Heart right ventricle (tissue), 16 donors: ENCODE measurements around the gene EFR3B. TPM values are rescaled to one million over a fixed set of nuclear protein-coding genes. Genes with fewer than 3 reads are reported as not detected.

Experiments used
- ATAC-seq, 8 donors: fragments of 200-7000 bp; cut with Tn5 transposase; one replicate each; pipeline ENCODE4 v1.9.1; 2020; ENCODE audit warnings: mild to moderate bottlenecking in 8 of 8, moderate library complexity in 8 of 8, moderate number of reproducible peaks in 1 of 8
- DNase-seq, 2 donors: peaks; one replicate each; pipeline ENCODE4 v3.0.0-alpha.2; 2020
- H3K27ac ChIP-seq, 10 donors: fragments of 200-600 bp; sonication (generic) in 2 of 10; one replicate each; pipeline versions ENCODE4 v1.5.0 to v1.8.0; 2020 to 2022; ENCODE audit warnings: mild to moderate bottlenecking in 3 of 10
- H3K27me3 ChIP-seq, 7 donors: fragments of 200-600 bp; one replicate each; pipeline ENCODE4 v1.8.0; 2021 to 2022; ENCODE audit warnings: mild to moderate bottlenecking in 2 of 7
- H3K36me3 ChIP-seq, 9 donors: fragments of 200-600 bp; sonication (generic) in 1 of 9; one replicate each; pipeline versions ENCODE4 v1.5.0 to v1.8.0; 2020 to 2022; ENCODE audit warnings: mild to moderate bottlenecking in 2 of 9
- H3K4me1 ChIP-seq, 9 donors: fragments of 200-600 bp; sonication (generic) in 1 of 9; one replicate each; pipeline versions ENCODE4 v1.5.0 to v1.8.0; 2020 to 2022; ENCODE audit warnings: mild to moderate bottlenecking in 4 of 9
- H3K4me3 ChIP-seq, 10 donors: fragments of 200-600 bp; sonication (generic) in 2 of 10; one replicate each; pipeline versions ENCODE4 v1.5.0 to v1.8.0; 2020 to 2022; ENCODE audit warnings: mild to moderate bottlenecking in 7 of 10, moderate library complexity in 2 of 10
- H3K9me3 ChIP-seq, 11 donors: fragments of 200-600 bp in 10 of 11; sonication (generic) in 2 of 11; one replicate each; pipeline versions ENCODE4 v1.5.0 to v1.8.0; 2013 to 2022; ENCODE audit warnings: mild to moderate bottlenecking in 2 of 11, control low read depth in 1 of 11, moderate library complexity in 1 of 11
- WGBS, 2 donors: extraction: QIAGEN DNeasy Blood & Tissue Kit; methylation state at CpG; one replicate each; pipeline ENCODE4 v1.1.7; 2013; ENCODE audit warnings: inconsistent platforms in 1 of 2; 5-methylcytosine and 5-hydroxymethylcytosine counted together
- intact Hi-C, 10 donors: fragments of 100-400 bp; cut with DNase I; formaldehyde crosslinking; loops; one replicate each; pipeline versions ENCODE4 v1.11.1 to v1.14.2; 2022
- polyA plus RNA-seq, 2 donors: library from polyadenylated mRNA; stranded (reverse); fragments of 200-250 nt; gene quantifications; one replicate each; pipeline ENCODE4 v1.2.3, GENCODE V29; 2013
- total RNA-seq, 10 donors: library from RNA; stranded (reverse); fragmentation: NEBNext Ultra II Directional in 3 of 10; extraction: Animal tissue kit (Norgen Biotek cat#: 25700) in 3 of 10; gene quantifications; one replicate each; pipeline versions ENCODE4 v1.2.1 to v1.2.4, GENCODE V29; 2021 to 2023
- TF ChIP-seq, protein P1 (sequence below), 9 donors: fragments of 200-600 bp; sonication (generic) in 2 of 9; IDR thresholded peaks; one replicate each; pipeline versions ENCODE4 v1.5.0 to v1.8.0; 2021 to 2022; ENCODE audit warnings: antibody characterized with exemption in 9 of 9, mild to moderate bottlenecking in 5 of 9, moderate library complexity in 1 of 9
- donor health status: Arrhythmogenic right ventricular cardiomyopathy.
- donor health status: ischemic (EF 13 %, LVEDD 7.1; RV severe dilation, severe dysfunction).
- donor health status: healthy with polysubstance abuse.
- donor health status: DM: no; HTN: yes; CAD: no.
- donor health status: DM: no; HTN: no; CAD: no.
- donor health status: ischemic (EF 25% LVEDD 6.9; RV normal size, moderate dysfunction).
- donor health status: ischemic (EF 25% LVEDD 5.7; RV mildly dilated, moderate dysfunction).
- donor health status: healthy.
- donor health status: DM: yes; HTN: yes; CAD: no.
- donor health status: Ischemic cardiomyopathy.
- donor health status: ischemic (EF 35%, LVEDD 5.7; RV mildly dilated, moderate dysfunction).
- donor health status: nonischemic (EF 11% LVEDD 7.7; RV severe dilation, severe dysfunction).
- donor health status: DM: yes; HTN: yes; CAD: no.
- donor health status: PGD.
- donor health status: ischemic (EF 29% LVEDD 5.4; RV normal size, mild dysfunction).
- donor health status: nonischemic (EF 23%, LVEDD 6.1; RV moderate dilation, normal function).

The EFR3B gene
- total and polyA plus RNA-seq, 12 donors: 0.62 to 15.2 (median 7.0) TPM

DNA sequence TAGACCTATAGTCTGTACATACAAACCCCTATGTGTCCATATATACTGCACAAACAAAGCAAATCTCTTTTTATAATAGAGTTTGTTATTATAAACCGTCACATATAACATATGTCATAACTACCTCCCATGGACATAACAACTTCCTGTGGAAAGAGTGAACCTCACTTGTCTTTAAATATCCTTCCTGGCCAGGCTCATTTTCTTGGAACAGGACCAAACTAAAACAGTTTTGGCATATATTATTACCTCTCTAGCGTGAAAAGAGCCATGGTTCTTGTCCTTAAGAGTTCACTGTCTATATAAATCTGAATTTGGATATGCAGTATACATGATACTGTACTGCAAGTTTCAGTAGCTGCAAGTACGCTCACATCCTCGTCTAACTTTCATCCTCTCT lies 41.8 kb upstream of the EFR3B start:
- H3K9me3 ChIP-seq: no peaks in the 10 kb centered on the region
- peaks cover 0 to 25% (median 7%) of the 10 kb centered on the region in 9 donors for H3K4me1 ChIP-seq
- H3K36me3 ChIP-seq: no peaks in the 10 kb centered on the region
- no peak overlapping the region for H3K4me3 ChIP-seq
- H3K27me3 ChIP-seq: no peaks in the 10 kb centered on the region
- DNase-seq: no peak
- no peak for ATAC-seq
- TF ChIP-seq, protein P1, sequence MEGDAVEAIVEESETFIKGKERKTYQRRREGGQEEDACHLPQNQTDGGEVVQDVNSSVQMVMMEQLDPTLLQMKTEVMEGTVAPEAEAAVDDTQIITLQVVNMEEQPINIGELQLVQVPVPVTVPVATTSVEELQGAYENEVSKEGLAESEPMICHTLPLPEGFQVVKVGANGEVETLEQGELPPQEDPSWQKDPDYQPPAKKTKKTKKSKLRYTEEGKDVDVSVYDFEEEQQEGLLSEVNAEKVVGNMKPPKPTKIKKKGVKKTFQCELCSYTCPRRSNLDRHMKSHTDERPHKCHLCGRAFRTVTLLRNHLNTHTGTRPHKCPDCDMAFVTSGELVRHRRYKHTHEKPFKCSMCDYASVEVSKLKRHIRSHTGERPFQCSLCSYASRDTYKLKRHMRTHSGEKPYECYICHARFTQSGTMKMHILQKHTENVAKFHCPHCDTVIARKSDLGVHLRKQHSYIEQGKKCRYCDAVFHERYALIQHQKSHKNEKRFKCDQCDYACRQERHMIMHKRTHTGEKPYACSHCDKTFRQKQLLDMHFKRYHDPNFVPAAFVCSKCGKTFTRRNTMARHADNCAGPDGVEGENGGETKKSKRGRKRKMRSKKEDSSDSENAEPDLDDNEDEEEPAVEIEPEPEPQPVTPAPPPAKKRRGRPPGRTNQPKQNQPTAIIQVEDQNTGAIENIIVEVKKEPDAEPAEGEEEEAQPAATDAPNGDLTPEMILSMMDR (IDR thresholded peaks at IDR 0.05): no peak
- 37 to 45% methylated on average over 4 of the region's 4 CpGs for WGBS, 2 donors
- intact Hi-C loops: no loop called here
- no peak overlapping the region for H3K27ac ChIP-seq

- 54 to 58% methylated on average over 6 of the region's 6 CpGs for WGBS, 2 donors
- TF ChIP-seq, protein P1 (IDR thresholded peaks at IDR 0.05): no peak
- H3K4me1 ChIP-seq: peaks cover 0 to 25% (median 7%) of the 10 kb centered on the region in 9 donors
- no peak overlapping the region for H3K27ac ChIP-seq
- H3K9me3 ChIP-seq: no peaks in the 10 kb centered on the region
- intact Hi-C loops: no loop called here
- H3K27me3 ChIP-seq: no peaks in the 10 kb centered on the region
- DNase-seq (no peak), ATAC-seq (peak in 1 of 8 donors; percentile 49)
- H3K36me3 ChIP-seq: no peaks in the 10 kb centered on the region
- H3K4me3 ChIP-seq: no peak overlapping the region
Measured at GRCh38 chr2:25000503-25001324, 41.2 kb upstream of the EFR3B start.

GRCh38 chr2:25001325-25001637 lies 40.6 kb upstream of the EFR3B start:
- Histone ChIP-seq H3K27ac (no peak overlapping the region), H3K9me3 (no peaks in the 10 kb centered on the region), H3K4me3 (no peak overlapping the region), H3K27me3 (no peaks in the 10 kb centered on the region), H3K36me3 (no peaks in the 10 kb centered on the region), H3K4me1 (peaks cover 0 to 25% (median 7%) of the 10 kb centered on the region in 9 donors)
- no peak for DNase-seq
- no peak for ATAC-seq
- TF ChIP-seq, protein P1 (IDR thresholded peaks at IDR 0.05): no peak
- 58 to 75% methylated on average over 7 of the region's 7 CpGs for WGBS, 2 donors
- intact Hi-C loops: no loop called here

- Histone ChIP-seq H3K4me3 (no peak overlapping the region), H3K36me3 (no peaks in the 10 kb centered on the region), H3K4me1 (peaks cover 0 to 18% (median 7%) of the 10 kb centered on the region in 9 donors), H3K27ac (no peak overlapping the region), H3K27me3 (no peaks in the 10 kb centered on the region), H3K9me3 (no peaks in the 10 kb centered on the region)
- TF ChIP-seq, protein P1 (IDR thresholded peaks at IDR 0.05): no peak
- ATAC-seq (no peak), DNase-seq (no peak)
- intact Hi-C loops: no loop called here
- 63 to 71% methylated on average over 1 of the region's 1 CpG for WGBS, 2 donors
Measured at GRCh38 chr2:25002066-25002465, 39.8 kb upstream of the EFR3B start.
